ENCODE data around the gene CBL.
"Not testable (repeated sequence)": the region's sequence is repeated elsewhere in the genome, so short reads cannot be mapped to it uniquely, and the experiment has no call there.

The CBL gene

DNA sequence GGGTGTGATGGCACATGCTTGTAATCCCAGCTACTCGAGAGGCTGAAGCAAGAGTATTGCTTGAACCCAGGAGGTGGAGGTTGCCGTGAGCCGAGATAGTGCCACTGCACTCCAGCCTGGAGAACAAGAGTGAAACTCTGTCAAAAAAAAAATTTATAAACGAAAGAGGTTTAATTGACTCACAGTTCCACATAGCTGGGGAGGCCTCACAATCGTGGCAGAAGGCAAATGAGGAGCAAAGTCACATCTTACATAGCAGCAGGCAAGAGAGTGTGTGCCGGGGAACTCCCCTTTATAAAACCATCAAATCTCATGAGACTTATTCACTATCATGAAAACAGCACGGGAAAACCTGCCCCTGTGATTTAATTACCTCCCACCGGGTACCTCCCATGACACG lies 21.7 kb upstream of the CBL start:
- DNase-seq (ENCODE audit: low spot score); FAIRE-seq: not testable (repeated sequence)

DNA sequence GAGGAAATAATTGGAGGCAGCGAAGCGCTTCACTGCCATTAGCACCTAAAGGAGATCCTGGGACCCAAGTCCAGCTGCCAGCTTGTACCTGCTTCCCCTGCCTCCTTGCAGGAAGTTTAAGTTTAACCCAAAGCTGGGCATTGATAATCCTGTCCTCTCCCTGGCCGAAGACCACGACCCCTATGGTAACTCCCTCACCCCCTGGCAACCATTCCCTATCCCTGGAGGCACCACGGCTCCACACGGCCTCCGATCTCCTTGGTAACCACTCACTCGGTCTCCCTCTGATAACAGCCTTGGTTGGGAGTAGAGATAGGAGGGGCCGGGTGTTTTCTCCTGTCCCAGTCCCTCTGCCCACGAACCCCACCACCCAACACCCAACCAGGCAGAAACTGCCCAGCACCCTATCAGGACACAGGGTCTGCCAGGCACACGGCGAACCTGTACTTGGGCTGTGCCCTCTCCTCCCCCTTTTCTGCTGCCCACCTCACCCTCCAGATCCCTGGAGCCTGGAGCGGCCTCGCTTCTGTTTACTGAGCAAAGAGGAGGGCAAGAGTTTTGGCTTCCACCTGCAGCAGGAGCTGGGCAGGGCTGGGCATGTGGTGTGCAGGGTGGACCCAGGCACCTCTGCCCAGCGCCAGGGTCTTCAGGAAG lies 20.0 kb upstream of the CBL start:
- FAIRE-seq, result no peak
- no peak for DNase-seq (ENCODE audit: low spot score)

DNA sequence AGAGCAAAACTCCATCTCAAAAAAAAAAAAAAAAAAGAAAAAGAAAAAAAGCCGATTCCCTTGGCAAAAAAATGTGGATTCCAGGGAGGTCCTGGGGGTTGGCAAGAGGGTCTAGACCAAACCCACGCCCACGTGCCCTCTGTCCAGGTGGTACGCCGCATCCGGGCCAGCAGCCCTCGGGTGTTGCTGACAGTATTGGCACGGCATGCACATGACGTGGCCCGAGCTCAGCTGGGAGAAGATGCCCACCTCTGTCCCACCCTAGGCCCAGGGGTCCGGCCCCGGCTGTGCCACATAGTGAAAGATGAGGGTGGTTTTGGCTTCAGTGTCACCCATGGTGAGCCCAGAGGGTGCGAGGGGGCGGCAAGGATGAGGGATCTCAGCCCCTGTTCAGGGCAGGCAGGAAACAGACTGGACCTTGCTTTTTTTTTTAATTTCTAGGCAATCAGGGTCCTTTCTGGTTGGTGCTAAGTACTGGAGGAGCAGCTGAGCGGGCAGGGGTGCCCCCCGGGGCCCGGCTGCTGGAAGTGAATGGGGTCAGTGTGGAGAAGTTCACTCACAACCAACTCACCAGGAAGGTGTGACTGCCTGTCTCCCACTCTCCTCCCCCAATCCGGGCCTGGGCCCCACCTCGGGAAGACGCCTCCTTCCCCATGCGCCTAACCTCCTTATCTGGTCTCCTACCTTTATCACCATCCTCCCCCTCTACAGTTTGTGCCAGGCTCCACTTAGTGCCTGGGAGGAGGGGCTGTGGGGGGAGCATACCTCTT lies 18.8 kb upstream of the CBL start:
- DNase-seq (ENCODE audit: low spot score) (no peak), FAIRE-seq (no peak)

DNA sequence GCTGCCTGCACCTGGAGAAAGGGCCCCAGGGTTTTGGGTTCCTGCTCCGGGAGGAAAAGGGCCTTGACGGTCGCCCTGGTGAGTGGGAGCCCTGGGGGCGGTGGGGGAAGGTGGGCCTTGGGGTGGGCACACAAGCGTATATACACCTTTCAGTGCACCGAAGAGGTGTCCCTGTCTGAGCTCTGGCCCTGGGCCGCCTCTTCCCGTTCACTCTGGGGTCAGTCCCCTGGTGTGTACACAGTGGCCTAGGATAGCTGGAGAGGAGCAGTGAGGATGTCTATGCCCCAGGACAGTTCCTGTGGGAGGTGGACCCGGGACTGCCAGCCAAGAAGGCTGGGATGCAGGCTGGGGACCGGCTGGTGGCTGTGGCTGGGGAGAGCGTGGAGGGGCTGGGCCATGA lies 18.1 kb upstream of the CBL start:
- DNase-seq (ENCODE audit: low spot score), result no peak
- FAIRE-seq, result no peak

DNA sequence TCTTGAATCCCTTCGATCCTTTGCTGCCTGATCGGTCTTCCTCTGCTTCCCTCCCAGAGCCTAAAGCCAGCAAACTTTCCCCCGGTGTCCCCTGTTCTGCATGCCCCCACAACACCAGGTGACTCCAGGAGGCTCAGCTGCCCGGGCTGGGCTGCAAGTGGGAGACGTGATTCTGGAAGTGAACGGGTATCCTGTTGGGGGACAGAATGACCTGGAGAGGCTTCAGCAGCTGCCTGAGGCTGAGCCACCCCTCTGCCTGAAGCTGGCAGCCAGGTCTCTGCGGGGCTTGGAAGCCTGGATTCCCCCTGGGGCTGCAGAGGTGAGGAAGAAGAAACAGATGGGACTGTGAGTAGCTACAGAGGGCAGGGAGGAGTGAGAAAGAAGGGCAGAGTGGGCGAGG lies 17.3 kb upstream of the CBL start:
- FAIRE-seq (no peak), DNase-seq (ENCODE audit: low spot score) (no peak)

DNA sequence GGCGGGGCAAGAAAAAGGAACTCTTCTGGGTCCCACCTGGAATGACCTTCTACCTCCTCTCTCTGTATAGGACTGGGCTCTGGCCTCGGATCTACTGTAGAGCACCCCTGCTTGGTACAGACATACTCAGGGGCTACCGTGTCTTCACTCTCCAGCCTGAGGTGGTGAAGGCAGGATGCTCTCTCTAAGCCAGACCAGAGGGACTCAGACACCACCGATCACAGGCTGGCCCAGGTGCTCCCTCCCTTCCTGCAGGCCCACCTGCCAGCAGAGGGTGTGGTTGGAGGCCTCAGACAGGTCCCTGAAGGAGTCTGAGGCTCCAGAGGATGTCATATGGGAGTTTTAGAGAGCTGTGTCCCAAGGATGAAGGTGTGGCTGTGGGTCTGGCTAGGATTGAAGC lies 16.7 kb upstream of the CBL start:
- no peak for FAIRE-seq
- DNase-seq (ENCODE audit: low spot score), result no peak

DNA sequence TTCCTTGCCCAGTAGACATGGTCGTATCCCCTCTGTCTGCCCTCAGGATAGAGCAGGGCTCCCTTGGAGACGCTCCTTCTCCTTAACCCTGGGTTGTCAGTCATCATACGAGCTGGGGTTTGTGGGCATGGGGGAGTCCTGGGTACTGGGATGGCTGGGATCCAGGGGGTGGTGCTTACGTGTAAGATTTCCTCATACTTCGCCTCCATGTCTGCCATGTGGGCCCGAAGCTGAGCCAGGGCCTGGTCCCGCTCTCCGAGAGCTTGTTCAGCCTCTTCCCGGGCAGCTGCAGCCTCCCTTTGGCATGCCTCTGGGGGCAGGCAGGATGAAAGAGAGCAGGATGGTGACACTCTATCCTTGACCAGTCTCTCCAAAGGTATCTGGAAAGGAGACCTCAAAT lies 15.6 kb upstream of the CBL start:
- FAIRE-seq, result no peak

DNA sequence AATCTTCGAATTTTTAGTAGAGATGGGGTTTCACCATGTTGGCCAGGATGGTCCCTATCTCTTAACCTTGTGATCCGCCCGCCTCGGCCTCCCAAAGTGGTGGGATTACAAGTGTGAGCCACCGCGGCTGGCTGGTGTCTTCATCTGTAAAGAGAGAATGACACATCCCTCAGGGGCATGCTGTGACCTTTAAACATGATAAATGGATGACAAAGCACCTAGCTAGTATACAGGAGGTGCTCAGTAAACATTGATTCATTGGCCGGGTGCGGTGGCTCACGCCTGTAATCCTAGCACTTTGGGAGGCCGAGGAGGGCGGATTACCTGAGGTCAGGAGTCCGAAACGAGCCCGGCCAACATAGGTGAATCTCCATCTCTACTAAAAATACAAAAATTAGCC lies 14.9 kb upstream of the CBL start:
- not testable (repeated sequence) for FAIRE-seq; DNase-seq (ENCODE audit: low spot score)

More for the DNA sequence above, 15.6 kb upstream of the CBL start:
- DNase-seq (ENCODE audit: low spot score), result no peak

DNA sequence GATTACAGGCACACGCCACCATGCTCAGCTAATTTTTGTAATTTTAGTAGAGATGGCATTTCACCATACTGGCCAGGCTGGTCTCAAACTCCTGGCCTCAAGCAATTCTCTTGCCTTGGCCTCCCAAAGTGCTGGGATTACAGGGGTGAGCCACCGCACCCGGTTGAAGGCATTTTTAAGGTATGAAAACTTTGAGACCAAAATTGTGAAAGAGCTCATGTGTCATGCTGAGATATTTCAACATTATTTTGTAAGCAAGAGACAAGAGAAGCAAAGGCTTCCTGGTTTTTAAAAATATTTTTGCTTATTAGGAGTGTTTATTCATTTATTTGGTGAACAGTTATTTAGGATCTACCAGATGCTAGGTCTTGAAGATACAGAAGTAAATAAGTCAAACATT lies 14.0 kb upstream of the CBL start:
- no peak for DNase-seq (ENCODE audit: low spot score)
- FAIRE-seq, result no peak

DNA sequence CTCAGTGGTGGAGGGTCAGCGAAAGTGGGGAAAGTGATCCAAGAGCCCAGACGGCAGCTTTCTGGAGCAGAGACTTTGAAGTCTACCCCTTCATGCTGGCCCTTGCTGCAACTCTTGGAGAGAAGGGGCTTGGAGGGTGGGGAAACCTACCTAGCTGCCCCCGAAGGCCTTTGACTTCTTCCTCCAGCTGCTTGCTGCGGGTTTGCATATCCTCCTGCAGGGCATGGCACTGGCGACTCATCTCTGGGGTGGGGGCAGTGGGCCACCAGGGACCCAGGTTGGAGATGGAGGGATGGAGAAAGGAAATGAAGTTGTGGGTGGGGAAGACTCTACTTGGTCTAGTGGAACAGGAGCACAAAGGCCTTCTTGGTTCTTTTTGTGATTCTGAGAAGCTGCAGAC lies 13.1 kb upstream of the CBL start:
- FAIRE-seq (no peak), DNase-seq (ENCODE audit: low spot score) (no peak)

DNA sequence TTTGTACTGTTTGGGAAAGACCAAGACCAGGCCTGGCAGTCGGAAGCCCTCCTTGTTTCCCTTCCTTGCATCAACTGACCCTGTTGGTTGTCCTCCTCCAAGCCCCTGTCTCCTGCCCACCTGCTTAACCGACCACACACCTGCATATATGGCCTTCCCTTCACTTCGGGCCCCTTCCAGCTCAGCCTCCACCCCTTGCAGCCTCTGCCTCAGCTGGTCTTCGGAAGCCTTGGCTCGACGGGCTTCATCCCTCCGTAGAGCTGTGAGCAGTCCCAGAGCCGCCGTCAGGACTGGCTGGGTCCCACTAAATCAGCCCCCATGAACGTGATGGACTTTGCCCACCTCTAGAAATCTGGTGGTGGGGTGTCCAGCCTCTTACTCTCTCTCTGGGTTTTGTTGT lies 12.5 kb upstream of the CBL start:
- FAIRE-seq (no peak), DNase-seq (ENCODE audit: low spot score) (no peak)

DNA sequence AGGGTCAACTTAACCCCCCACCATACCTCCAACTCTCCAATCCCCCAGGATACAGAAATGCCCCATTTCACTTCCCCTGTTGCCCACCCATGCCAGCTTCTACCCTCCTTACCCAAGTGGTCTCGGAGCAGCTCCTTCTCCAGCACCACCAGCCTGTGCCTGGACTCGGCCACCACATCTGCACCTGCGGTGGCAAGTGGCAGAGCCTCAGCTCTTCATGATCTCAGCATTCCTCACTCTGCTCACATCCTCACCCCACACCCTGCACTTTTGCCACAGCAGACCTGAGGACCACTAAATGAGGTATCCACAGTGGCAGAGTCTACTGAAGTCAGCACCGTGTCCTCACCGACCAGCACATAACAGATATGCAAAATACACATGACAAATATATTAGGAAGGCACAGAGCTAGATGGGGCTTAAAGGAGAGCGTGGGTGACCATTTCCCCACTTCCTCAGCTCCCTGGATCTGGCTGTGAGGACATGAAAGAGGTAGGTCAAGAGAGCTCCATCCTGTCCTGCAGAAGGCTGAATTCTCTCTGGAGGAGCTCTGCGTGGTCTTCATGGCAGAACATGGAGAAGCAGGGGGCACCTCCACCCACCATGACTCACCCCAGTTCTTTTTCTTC lies 11.2 kb upstream of the CBL start:
- no peak for FAIRE-seq

DNA sequence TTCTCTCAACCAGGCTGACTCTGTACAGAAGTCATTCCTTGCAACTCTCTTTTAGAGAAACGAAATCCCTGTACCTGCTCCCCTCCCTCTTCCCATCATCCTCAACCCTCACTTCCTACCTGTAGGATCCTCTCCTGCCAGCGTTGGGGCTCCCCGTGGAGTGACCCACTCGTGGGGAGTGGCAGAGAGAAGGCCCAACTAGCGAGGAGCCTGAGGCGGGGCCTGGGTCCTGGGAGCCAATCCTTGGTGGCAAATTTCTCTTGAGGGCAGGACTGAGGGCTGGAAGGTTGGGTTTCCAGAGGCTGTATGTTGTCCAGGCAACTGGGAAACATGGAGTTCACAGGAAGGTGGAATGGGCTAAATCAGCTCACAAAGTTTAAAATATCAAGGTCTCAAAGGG lies 10.5 kb upstream of the CBL start:
- FAIRE-seq (no peak), DNase-seq (ENCODE audit: low spot score) (no peak)

More for the DNA sequence above, 11.2 kb upstream of the CBL start:
- no peak for DNase-seq (ENCODE audit: low spot score)

DNA sequence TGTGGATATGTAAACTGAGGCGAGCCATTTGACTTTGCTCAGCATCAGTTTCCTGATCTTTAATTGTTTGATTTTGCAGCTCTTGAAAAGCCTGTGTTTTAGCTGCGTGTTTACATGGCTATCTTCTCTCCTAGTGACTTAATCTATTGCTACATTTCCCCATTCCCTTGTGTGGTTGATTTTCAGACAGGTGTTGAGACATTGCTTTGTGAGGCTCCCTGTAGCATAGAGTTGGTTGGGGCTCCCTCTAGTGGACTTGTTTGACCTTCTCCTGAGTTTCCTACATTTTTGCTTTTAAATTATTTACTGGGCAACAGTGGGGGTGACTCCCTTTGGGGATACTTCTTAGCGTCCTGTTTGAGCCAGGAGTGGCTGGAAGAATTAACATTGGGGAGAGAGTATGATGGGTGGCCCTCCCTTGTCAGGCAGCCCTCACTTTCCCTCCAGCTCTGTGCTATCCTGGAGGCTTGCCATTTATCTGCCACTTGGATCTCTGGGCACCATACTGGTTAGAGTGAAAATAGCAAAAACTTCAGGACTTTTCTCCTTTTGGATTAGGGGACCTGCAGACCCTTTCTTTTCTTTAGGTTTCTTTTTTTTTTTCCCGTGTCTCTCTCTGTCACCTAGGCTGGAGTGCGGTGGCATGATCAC lies 9.2 kb upstream of the CBL start:
- FAIRE-seq (no peak), DNase-seq (ENCODE audit: low spot score) (peak; percentile 66)

DNA sequence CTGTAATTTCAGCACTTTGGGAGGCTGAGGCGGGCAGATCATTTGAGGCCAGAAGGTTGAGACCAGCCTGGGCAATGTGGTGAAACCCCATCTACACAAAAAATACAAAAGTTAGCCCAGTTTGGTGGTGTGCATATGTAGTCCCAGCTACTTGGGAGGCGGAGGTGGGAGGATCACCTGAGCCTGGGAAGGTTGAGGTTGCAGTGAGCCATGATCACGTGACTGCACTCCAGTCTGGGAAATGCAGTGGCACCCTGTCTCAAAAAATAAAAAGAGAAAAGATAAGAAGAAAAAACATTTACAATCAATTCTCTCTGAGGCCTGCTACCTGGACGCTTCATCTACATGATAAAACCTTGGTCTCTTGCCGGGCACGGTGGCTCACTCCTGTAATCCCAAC lies 7.2 kb upstream of the CBL start:
- FAIRE-seq, result no peak
- no peak for DNase-seq (ENCODE audit: low spot score)

DNA sequence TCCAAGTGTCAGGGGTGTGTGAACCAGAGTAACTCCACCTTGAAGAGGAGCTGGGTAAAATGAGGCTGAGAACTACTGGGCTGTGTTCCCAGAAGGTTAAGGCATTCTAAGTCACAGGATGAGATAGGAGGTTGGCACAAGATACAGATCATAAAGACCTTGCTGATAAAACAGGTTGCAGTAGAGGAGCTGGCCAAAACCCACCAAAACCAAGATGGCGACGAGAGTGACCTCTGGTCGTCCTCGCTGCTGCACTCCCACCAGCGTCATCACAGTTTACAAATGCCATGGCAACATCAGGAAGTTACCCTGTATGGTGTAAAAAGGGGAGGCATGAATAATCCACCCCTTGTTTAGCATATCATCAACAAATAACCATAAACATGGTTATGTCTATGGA lies 4.9 kb upstream of the CBL start:
- not testable (repeated sequence) for DNase-seq (ENCODE audit: low spot score); FAIRE-seq

DNA sequence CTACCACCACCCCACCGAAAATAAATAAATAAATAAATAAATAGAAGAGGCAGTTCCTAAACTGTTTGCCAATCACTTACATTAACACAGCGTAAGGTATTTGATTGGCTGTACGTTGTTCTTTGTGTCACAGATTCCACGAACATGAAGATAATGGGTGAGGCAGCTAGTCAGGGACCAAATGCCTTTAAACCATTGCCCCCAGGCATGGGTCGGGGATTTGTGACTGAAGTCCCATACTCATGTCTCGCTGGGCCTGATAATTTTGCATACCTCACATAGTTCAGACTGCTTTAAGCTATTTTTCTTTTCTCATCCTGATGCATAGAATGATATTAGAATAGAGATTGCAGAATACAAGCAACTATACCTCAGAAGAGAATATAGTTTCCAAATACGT lies 3.6 kb upstream of the CBL start:
- DNase-seq (ENCODE audit: low spot score) (no peak), FAIRE-seq (no peak)

DNA sequence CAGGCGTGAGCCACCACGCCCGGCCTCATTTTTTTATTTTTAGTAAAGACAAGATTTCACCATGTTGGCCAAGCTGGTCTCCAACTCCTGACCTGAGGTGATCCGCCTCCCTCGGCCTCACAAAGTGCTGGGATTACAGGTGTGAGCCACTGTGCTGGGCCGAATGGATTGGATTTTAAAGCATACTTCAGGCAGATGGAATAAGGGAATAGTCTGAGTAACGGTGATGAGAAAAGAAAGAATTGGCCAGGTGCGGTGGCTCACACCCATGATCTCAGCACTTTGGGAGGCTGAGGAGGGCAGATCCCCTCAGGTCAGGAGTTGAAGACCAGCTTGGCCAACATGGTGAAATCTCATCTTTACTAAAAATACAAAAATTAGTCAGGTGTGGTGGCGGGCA lies 2.1 kb upstream of the CBL start:
- no peak for DNase-seq (ENCODE audit: low spot score)
- FAIRE-seq, result no peak

DNA sequence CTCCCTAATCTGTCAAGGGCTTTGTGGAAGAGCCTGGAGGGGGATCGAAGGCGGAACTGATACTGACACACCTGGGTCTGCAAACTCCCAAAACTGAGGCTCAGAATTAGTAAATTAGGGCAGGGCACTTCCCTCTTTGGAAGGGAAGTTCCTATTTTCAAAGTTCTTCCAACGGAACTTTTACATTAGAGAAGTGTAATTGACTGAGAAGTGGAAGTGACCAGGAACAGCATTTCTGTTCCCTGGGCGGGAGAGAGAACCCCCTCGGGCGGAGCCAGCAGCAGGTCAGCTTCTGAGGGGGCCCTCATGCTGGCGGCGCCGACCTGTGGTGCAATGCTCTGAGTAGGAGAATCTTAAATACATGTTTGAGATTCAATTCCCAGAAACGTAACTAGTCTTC lies 1.1 kb upstream of the CBL start:
- DNase-seq (ENCODE audit: low spot score) (no peak), FAIRE-seq (no peak)

DNA sequence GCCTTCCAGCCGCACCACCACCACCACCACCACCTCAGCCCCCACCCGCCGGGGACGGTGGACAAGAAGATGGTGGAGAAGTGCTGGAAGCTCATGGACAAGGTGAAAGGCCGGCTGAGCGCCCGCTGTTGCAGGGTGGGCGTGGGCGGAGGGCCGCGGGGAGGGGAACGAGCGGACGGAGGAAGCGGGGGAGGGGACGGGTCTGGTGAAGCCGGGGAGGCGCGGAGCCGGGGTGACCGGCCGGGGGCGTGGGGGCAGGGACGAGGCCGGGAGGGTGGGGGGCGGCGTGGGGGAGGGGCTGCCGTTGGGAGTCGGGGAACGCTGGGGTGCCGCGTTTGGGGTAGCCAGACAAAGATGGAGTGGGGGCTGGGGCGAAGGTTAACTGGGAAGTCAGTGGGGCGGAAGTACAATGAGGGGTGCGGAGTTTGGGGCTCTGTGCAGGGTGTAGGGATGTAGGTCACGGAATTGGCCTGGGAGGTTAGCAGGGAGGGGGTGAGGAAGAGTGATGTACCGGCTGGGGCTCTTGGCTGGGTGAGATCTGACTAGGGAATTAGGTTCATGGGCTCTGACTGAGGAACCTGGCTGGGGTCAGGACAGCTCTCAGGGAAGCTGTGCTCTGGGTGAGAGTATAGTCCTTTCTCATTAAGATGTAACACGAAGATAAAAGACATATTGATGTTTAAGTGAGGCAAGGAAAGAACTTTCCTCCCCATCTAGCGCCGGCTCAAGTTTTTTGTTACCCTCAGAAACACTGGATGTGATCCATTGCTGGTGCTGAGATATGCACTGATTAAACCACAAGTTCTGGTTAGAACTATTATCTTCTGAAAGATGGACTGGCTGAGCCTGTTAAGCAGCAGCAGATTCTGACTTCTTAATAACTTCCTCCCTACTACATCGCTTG lies 624 bp downstream of the CBL start:
- FAIRE-seq (no peak), DNase-seq (ENCODE audit: low spot score) (no peak)

DNA sequence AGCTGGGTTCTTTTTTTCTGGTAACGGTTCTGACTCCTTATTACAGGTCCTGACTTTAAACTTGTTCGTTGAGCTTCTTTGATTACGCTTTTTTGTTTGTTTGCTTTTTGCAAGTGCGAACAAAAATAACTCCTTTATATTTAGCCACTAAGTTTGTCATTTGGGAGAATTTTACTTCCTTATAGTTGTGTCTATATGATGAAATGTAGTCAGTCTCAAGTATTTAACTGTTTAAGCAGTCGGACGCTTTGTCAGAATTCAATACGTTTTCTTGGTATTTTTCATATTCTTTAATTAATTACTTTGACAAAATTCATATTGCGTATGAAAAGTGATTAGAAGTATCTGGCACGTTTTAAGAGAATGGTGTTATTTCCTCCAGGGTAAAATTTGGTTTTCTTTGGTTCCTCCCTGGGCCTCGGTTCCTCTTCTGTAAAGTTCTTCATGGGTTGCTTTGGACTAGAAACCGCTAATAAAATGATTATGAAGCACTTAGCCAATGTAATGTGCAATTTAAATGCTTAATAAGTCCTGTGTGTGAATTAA lies 1.3 kb downstream of the CBL start:
- FAIRE-seq, result no peak

More for the DNA sequence above, 1.3 kb downstream of the CBL start:
- DNase-seq (ENCODE audit: low spot score), result no peak

Measured in urothelium cell line (cell line).